ENCODE data around the gene MEGF10.
A peak's percentile ranks its signal among the peaks of the same experiment; 100 is the strongest.
"Not testable (repeated sequence)": the region's sequence is repeated elsewhere in the genome, so short reads cannot be mapped to it uniquely, and the experiment has no call there.

Gene MEGF10

DNA sequence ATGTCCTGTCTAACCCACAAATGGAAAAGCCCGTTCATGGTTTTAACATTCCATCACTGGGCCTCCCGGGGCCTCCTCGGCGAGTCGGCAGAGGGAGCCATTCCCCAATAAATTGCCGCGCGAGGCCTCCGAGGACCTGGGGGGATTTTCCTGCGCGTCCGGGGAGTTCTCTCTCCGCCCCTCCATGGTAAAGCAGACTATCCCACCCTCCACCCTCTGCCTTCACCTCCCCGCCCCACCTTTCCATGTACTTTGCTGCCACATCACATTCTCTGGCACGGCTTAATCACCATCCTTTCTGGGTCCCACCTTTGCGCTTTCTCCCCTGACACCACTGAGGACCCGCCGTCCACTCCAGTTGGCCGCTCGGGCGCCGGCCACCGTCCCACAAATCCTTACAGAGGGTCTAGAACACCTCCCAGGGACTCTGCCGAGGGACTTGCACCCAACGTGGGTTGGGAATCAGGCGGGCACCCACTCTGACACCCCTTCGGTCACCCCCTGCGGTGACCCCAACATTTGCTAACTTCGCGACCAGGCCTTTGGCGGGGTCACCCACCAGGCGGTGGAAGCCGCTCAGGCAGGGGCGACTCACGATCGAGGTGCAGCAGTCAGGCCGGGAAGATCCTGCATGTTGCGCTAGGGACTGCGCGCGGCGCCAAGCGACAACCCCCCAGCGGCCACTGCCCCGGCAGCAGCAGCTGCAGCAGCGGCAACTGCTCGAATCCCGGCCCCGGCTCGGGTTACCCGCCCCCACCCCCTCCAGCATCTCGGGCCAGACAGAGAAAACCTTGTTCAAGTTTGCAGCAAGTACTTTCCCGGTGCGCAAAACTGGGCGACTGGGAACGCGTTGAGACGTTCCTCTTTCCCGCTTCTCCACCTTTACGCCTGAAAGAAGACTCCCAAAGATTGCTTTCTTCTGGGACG, at the start of gene MEGF10:
TSS of gene MEGF10 (plus strand) at position 778 of the 927 bp plus-strand sequence. CDS start 40,513 bp downstream, outside the sequence.
- peak; percentile 4 for DNase-seq

DNA sequence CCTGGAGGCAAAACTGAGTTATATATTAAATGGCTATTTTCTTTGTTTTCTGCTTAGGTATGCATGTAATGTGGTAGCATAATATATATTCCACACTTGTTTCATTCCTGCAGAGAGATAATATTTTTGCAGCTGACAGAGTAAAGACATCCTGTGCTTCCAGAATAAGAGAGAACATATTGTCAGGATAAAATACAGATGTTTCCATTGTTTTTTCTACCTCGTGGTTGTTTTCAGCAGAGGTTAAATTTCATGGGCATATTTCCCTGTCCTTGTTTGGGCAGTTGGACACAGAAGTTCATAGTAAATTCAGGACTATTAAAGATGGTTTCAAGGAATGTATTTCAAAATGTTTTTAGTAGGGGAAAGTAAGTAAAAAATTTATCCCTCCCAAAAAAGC, 47.6 kb upstream of the MEGF10 start:
- no peak for DNase-seq

DNA sequence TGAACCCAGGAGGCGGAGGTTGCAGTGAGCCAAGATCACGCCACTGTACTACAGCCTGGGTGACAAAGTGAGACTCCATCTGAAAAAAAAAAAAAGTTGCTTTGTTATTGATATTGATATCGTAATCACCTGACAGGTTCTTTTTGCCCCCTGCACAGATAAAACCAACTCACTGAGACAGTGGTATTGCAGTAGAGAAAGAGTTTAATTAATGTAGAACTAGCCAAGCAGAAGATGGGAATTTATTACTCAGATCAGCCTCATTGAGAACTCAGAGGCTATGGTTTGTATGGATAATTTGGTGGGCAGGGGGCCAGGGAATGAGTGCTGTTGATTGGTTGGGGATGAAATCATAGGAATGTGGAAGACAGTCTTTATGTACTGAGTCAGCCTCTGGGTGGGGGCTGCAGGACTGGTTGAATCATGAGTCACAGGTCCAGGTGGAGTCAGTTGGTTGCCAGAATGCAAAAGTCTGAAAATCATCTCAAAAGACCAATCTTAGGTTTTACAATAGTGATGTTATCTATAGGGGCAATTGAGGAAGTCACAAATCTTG, 35.8 kb upstream of the MEGF10 start:
- no peak for DNase-seq

DNA sequence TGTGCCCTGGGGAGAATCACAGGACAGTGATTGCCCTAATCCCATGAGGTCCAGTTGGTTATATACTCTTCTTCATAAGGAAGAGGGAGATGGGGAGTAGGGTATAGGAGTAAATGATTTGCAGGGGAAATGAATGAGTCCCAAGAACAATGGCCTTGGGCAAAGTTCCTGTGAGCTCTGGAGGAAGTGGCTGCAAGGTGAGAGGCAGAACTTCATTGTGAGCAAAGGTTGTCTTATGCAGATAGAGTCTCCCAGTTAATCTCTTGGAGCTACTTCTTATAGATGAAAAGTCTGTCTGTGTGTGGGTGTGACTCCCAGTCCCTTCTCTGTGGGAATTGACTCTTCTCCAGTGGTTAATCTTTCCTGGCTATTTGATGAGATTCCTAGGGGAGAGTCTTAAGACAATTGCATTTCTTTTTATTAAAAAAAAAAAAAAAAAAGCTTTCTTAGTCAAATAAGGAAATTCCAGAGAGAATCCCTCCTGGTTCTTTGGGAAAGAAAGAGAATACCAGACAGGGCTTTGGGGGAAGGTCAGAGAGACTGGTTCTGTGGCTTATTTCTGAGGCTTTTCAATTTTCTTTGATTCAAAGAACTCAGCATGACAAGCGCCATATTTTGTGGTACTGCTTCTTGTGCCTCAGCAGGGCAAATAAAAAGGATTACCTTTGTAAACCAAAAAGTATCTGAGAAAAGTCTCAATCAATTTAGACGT, 33.6 kb upstream of the MEGF10 start:
- no peak for DNase-seq

DNA sequence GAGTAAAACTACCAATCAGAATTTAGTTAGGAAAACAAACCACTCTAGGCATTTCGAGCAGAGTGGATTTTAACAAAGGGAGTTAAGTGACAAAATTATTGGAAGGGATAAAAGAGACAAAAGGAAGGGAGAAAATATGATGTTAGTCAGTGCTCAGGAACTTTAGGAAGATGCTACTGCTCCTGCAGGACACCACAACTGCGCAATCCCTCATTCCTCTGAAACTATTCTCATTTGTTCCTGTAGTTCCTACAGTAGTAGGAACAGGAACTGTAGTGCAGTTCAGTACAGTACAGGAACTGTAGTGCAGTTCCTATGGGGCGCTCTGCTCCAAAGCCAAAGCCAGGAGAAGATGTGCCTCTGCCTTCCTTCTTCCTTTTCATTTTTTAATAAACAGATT, 29.9 kb upstream of the MEGF10 start:
- no peak for DNase-seq

DNA sequence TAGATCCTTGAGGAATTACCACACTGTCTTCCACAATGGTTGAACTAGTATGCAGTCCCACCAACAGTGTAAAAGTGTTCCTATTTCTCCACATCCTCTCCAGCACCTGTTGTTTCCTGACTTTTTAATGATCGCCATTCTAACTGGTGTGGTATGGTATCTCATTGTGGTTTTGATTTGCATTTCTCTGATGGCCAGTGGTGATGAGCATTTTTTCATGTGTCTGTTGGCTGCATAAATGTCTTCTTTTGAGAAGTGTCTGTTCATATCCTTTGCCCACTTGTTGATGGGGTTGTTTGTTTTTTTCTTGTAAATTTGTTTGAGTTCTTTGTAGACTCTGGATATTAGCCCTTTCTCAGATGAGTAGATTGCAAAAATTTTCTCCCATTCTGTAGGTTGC, 25.1 kb upstream of the MEGF10 start:
- DNase-seq, result not testable (repeated sequence)

DNA sequence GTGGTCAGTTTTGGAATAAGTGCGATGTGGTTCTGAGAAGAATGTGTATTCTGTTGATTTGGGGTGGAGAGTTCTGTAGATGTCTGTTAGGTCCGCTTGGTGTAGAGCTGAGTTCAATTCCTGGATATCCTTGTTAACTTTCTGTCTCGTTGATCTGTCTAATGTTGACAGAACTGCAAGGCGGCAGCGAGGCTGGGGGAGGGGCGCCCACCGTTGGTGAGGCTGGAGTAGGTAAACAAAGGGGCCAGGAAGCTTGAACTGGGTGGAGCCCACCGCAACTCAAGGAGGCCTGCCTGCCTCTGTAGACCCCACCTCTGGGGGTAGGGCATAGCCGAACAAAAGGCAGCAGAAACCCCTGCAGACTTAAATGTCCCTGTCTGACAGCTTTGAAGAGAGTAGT, 22.3 kb upstream of the MEGF10 start:
- DNase-seq, result not testable (repeated sequence)

DNA sequence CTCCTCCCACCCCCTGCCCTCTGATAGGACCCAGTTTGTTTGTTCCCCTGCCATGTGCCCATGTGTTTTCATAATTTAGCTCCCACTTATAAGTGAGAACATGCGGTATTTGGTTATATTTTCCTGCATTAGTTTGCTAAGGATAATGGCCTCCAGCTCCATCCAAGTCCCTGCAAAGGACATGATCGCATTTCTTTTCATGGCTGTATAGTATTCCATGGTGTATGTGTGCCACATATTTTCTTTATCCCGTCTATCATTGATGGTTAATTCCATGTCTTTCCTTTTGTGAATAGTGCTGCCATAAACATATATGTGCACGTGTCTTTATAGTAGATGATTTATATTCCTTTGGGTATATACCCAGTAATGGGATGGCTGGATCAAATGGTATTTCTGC, 19.9 kb upstream of the MEGF10 start:
- DNase-seq, result not testable (repeated sequence)

DNA sequence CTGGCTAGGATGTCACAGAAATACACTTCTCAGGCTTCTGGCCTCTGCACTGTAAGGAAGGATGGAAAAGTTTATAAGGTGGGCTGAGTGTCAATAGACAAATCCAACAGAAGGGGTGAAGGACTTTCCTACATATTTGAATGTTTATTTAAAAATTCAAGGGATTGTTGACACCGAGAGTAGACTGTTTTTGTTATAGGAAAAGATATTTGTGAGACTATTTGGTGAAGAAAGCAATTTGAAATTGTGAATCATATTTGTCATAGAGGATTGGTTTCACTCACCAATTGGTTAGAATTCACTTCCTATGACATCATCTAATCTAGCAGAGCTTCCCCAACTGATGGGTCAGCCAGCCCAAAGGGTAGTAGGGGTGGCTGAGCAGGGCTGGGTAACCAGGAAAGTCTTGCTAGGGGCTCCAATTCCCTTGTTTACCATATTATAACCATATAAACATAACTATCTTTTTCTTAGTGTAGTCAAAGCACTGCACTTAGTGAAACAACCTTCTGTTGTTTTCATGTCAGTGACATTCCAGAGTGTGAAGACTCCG, 14.9 kb upstream of the MEGF10 start:
- no peak for DNase-seq

DNA sequence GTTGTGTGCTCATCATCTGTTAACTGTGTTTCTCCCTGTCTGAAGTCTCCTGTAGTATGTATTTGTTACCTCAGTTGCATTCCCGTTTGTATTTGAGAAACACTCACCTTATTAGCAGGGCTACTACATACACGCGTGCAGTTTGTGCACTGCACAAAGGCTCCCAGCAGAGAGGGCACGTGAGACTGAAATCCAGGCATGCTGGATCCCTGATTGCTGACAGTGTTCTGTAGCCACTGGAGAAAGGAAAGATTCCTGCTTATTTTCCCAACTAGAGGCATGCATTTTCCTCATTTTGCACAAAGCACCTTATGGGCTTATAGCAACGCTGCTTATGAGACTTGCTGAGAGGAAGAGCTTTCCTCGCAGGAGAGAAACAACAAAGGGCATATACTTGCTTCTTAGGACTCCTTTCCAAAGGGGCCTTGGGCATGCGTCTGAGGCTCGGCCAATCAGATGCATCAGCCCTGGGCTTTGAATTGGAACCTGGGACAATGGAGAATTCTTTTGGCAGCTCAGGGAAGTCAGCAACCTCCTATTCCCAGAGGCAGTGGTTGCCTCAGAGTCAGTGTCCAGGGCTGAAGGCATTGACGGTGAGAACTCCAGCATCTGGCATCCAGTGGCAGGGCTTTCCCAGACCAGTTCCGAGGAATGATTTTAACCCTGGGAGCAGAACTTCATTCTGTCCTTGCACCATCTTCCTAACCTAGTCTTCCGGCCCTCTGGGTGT, 9.9 kb upstream of the MEGF10 start:
- DNase-seq, result no peak

DNA sequence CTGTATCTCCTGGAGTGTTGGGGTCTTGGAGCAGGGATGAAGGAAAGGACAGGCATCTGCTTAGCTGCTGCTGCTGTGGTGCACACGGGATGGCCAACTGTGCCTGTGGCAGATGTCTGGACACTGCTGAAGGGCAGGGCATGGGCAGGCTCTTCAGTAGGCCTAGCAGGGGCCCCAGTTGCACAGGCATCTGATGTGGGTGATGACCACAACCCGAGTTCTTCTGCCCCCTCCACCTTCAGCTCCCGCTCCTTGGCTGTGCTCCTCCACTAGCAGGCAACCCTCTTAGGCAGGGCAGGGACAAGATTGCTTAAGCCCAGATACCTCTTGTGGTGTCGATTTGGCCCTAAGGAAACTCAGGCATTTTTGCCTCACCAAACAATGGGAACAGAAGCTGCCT, 9.0 kb upstream of the MEGF10 start:
- no peak for DNase-seq

DNA sequence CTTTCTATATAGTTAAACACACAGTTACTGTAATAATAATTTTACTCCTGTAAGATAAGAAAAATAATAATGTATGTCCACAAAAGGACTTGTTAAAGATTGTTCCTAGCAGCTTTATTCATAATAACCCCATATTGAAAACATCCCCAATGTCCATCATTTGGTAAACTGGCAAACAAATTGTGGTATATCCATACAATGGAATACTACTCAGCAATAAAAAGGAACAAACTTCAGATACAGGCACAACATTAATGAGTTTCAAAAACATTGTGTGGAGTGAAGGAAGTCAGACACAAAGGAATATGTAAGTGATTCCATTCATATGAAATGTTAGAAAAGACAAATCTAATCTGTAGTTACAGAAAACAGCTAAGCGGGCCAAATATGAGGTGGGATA, 1.9 kb upstream of the MEGF10 start:
- no peak for DNase-seq

DNA sequence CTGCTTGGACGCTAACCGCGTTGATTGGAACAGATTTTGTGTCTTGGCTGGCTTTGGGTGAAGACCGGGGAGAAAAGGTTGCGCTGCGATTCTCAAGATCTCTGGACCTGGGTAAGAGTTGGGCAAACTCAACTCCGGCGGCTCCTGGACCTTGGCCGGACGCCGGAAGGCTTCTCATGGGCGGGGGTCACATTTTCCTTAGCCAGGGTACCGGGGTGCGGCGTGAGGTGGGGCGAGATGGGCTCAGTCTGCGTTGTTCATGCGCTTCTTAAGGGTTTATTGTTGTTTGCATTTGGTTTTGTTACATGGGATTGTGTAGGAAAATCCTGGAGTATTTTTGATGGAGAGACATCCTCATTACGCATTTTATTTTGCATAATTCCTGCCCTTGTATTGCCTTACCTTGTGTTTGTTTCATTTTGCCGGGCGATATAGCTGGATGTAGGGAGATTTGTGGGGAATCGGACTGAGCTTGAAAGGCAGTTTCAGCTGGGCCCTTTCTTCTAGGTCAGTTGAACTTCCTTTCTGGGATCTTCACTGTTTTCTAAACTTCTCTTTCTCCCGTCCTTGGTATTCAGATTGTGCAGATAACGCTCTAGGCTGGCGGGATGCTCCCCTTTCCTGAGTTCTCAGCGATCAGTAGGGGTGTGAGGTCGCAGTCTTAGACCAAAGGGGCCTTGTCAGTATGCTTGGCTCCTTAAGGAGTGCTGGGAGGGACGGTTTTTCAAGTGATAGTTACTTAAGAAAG, 524 bp downstream of the MEGF10 start:
- DNase-seq, result no peak

DNA sequence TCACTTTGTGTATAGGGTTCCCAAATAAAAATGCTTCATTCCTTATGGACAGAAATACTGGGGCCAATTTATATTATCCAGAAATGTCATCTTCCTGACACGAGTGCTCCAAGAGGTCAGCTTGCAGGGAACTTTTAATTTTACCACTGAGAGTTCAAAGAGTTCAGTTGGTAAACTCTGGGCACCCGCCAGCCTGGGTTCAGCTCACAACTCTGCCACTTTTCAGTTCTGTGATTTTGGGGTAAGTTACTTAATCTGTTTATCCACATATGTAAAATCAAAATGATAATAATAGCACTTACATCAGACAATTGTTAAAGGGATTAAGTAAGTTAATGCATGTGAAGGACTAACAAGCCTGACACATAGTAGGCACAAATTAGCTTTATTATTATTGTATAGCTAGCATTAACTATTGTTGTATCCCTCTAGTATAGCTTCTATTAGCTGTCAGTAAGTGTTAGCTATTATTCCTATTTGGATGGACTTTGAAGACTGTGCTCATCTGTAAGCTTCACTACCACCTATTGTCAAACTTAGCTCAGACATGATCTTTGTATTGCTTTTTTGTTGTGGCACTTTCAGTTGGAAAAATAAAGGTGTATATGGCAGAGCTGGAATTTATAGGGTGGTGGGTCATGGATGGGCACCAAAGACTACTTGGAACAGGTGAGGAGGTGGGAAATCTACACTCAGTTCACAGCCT, 1.6 kb downstream of the MEGF10 start:
- DNase-seq, result no peak

DNA sequence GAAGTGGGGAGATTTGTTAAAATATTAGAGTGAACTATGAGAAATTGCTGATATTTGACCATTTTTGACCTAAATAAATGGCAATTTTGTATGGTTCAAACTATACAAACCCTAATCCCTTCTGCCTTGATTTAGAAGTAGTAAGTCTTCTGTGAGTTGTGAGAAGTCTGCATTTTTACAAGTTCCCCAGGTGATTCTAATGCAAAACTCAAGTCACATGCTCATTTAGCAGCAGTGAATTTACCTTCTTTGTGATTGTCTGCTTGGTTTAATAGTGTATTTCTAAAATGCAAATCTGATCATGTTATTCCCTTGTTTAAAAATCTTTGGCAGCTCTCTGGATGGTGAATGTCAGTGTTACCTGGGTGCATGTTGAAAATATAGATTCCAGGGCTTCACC, 2.8 kb downstream of the MEGF10 start:
- DNase-seq, result no peak

DNA sequence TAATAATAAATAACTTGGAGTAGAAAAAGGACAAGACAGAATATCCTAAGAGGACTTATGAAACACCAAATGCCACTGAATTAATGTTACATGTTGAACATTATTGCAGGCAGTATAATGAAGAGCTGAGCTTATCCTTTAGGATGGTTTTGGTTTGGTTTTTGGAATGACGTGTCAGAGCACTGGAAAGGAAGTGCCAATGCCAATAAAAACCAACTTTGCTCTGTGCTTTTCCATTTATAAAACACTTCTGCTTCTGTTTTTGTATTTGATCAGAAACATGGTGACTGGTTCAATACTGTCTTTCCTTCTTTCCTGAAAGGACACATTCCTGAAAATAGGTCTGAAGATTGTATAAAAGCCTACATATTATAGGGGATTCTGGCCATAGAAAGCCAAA, 4.2 kb downstream of the MEGF10 start:
- no peak for DNase-seq

DNA sequence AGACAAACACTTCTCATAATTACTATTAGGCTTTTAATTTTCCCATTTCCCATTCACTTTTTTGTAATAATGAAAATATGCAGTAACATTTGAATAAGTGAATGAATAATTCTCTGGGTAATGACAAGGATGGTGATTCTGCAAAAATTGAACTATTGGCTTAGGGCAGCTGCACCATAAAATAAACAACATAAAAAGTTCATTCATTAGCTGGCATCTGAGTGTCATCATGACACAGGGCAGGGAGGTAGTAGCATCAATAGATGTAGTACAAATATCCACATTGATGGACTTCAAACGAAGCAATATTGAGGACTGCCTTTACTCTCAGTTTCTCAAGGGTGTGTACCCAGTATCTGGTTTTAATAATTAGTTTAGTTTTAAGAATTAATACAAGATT, 4.9 kb downstream of the MEGF10 start:
- DNase-seq, result no peak

DNA sequence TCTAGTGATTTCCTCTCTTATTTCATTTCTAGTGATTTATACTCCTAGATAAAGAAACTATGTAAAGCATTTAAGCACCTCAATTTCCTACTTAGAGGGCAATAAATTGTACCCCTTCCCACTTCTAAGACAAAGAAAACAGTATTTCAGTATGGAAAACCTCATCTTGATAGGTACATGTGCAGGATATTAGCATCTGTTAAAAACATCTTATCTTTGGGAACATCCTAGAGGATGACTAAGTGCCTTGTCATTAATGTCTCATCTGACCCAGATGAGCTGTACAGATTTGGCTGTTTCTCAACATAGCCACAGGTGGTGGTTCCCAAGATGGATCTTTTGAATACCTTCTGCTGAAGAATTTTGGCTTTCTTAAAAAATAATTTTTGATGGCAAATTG, 5.7 kb downstream of the MEGF10 start:
- DNase-seq, result no peak

DNA sequence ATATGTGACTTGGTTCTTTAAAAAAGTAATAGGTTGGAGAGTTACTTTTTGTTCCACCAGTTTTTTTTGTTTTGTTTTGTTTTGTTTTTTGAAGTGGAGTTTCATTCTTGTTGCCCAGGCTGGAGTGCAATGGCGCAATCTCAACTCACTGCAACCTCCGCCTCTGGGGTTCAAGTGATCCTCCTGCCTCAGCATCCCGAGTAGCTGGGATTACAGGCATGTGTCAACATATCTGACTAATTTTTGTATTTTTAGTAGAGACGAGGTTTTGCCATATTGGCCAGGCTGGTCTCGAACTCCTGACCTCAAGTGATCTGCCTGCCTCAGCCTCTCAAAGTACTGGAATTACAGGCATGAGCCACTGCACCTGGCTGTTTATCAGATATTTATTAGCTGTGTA, 6.3 kb downstream of the MEGF10 start:
- not testable (repeated sequence) for DNase-seq

DNA sequence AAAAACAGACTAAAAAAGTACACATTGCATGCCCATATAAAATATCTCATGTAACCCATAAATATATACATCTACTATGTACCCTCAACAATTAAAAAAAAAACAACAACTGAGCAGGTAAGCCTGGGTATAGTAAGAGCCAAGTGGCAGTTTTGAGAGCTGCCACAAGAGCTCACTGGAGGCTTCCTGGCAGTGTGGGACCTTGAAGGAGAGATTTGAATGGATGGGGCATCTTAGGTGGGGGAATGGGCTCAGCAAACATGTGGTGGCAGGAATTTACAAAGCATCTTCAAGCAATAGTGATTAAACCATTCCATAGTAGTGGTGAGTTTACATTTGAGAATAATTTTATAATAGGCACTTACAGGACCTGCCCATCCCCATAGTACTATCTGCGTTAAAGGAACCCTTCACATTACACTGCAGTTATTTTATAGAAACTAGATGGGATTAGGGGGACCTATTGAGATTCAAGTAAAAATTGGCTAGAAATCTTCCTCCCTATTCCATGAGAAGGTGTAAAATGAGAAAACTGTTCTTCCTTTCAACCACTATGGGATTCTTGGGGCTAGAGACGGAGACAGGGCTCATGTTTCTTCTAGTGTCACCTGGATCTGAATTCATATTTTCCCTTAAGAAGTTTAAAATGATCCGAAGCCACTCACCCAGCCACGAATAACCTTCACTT, 6.9 kb downstream of the MEGF10 start:
- no peak for DNase-seq

DNA sequence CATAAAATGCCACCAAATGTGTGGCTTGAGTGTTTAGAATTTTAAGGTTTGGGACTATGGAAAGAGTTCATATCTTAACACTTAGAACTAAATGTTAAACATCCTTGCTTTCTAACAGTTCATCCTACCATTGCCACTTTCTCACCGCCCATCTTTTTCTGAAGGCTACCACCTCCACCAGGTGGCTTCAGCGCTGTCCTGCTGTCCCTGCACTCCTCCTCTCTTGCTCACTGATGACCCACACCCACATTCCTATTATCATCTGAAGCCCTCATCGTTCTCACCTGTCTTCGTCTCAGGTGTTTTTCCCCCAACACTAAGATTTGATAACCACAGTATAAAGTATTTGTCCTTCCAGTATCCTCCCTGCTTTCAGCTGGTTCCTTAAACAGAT, 7.4 kb downstream of the MEGF10 start:
- DNase-seq, result no peak
